GM19463 (cell line): ENCODE data around the gene POM121L2.

Experiments
- ATAC-seq: cut with Tn5 transposase; IDR thresholded peaks from one replicate; pipeline ENCODE4 v1.9.1; 2021; ENCODE audit warnings: mild to moderate bottlenecking, moderate library complexity; ENCODE audit not compliant: unreplicated experiment

POM121L2 gene

GRCh38 chr6:27312146-27312949, at the start of gene POM121L2:
TSS of gene POM121L2 (minus strand) at chr6:27312273. CDS start at chr6:27312170, 103 bp downstream.
- ATAC-seq: peak; percentile 66

- no peak for ATAC-seq
Measured at GRCh38 chr6:27359231-27359630, 47.2 kb upstream of the POM121L2 start.

GRCh38 chr6:27358786-27359185, 46.7 kb upstream of the POM121L2 start:
- no peak for ATAC-seq

GRCh38 chr6:27352850-27353249, 40.8 kb upstream of the POM121L2 start:
- no peak for ATAC-seq

GRCh38 chr6:27334141-27334540, 22.1 kb upstream of the POM121L2 start:
- no peak for ATAC-seq

- ATAC-seq: no peak
Measured at GRCh38 chr6:27333642-27334040, 21.6 kb upstream of the POM121L2 start.

- ATAC-seq: no peak
Measured at GRCh38 chr6:27332692-27333641, 20.9 kb upstream of the POM121L2 start.

GRCh38 chr6:27327023-27327738, 15.1 kb upstream of the POM121L2 start:
- no peak for ATAC-seq

GRCh38 chr6:27321901-27322300, 9.8 kb upstream of the POM121L2 start:
- ATAC-seq: no peak

GRCh38 chr6:27321370-27321769, 9.3 kb upstream of the POM121L2 start:
- no peak for ATAC-seq

GRCh38 chr6:27318973-27319372, 6.9 kb upstream of the POM121L2 start:
- ATAC-seq: no peak

- ATAC-seq: no peak
Measured at GRCh38 chr6:27314046-27314445, 2.0 kb upstream of the POM121L2 start.

- ATAC-seq: no peak
Measured at GRCh38 chr6:27312950-27313271, 838 bp upstream of the POM121L2 start.

- ATAC-seq: no peak
Measured at GRCh38 chr6:27311806-27312145, 297 bp downstream of the POM121L2 start.

GRCh38 chr6:27303613-27304272, 8.3 kb downstream of the POM121L2 start:
- ATAC-seq: no peak

- no peak for ATAC-seq
Measured at GRCh38 chr6:27297857-27298730, 14.0 kb downstream of the POM121L2 start.

- ATAC-seq: no peak
Measured at GRCh38 chr6:27297484-27297856, 14.6 kb downstream of the POM121L2 start.

GRCh38 chr6:27296106-27296783, 15.8 kb downstream of the POM121L2 start:
- ATAC-seq: no peak

GRCh38 chr6:27295301-27296079, 16.6 kb downstream of the POM121L2 start:
- no peak for ATAC-seq
